NCI-H345 treated with DMSO at 0.1 percent for 48 hours (cell line): ENCODE results near the gene NOP56.
"Not testable (repeated sequence)": the region's sequence is repeated elsewhere in the genome, so short reads cannot be mapped to it uniquely, and the experiment has no call there.

Experiments
- DNase-seq: peaks from one replicate; lab custom pipeline; 2025; ENCODE audit not compliant: unreplicated experiment; lab: John Stamatoyannopoulos, UW

The NOP56 gene

GRCh38 chr20:2680046-2680445 lies 27.6 kb downstream of the NOP56 start:
- DNase-seq = no peak

GRCh38 chr20:2682040-2682439 lies 29.6 kb downstream of the NOP56 start:
- not testable (repeated sequence) for DNase-seq

GRCh38 chr20:2684817-2685216 lies 32.4 kb downstream of the NOP56 start:
- DNase-seq = not testable (repeated sequence)

GRCh38 chr20:2687514-2687913 lies 35.1 kb downstream of the NOP56 start:
- DNase-seq = no peak

GRCh38 chr20:2688041-2688591 lies 35.7 kb downstream of the NOP56 start:
- DNase-seq = no peak

- no peak for DNase-seq
These were observed 37.8 kb downstream of the NOP56 start for GRCh38 chr20:2690213-2690612.

GRCh38 chr20:2690718-2691117 lies 38.3 kb downstream of the NOP56 start:
- DNase-seq = no peak

- no peak for DNase-seq
These were observed 38.7 kb downstream of the NOP56 start for GRCh38 chr20:2691127-2691526.

- no peak for DNase-seq
These were observed 39.2 kb downstream of the NOP56 start for GRCh38 chr20:2691663-2692035.

- DNase-seq = no peak
These were observed 39.8 kb downstream of the NOP56 start, which contains the start of gene EBF4 for GRCh38 chr20:2692036-2692885. Gene EBF4 (plus strand): TSS chr20:2692780. CDS start chr20:2693646, 866 bp downstream.

GRCh38 chr20:2692886-2693285 lies 40.5 kb downstream of the NOP56 start:
- DNase-seq = no peak

- no peak for DNase-seq
These were observed 41.0 kb downstream of the NOP56 start for GRCh38 chr20:2693286-2694007.

GRCh38 chr20:2694008-2694471 lies 41.6 kb downstream of the NOP56 start:
- no peak for DNase-seq

GRCh38 chr20:2694519-2694918 lies 42.1 kb downstream of the NOP56 start:
- DNase-seq = no peak

- no peak for DNase-seq
These were observed 43.0 kb downstream of the NOP56 start for GRCh38 chr20:2695206-2695983.

- DNase-seq = not testable (repeated sequence)
These were observed 43.6 kb downstream of the NOP56 start for GRCh38 chr20:2695984-2696525.

GRCh38 chr20:2696646-2697045 lies 44.2 kb downstream of the NOP56 start:
- DNase-seq = no peak

GRCh38 chr20:2697768-2698167 lies 45.3 kb downstream of the NOP56 start:
- DNase-seq = no peak

- no peak for DNase-seq
These were observed 45.9 kb downstream of the NOP56 start for GRCh38 chr20:2698186-2698817.

GRCh38 chr20:2698912-2699311 lies 46.5 kb downstream of the NOP56 start:
- no peak for DNase-seq
